ENCODE data around the gene PDGFC. TPM values are rescaled to one million over a fixed set of nuclear protein-coding genes. Genes with fewer than 3 reads are reported as not detected.

Gene PDGFC
- total RNA-seq, 1 donor from 2014 or later: 31.3 TPM

- Histone ChIP-seq H3K27ac (no peak overlapping the region), H3K4me3 (no peak overlapping the region), H3K36me3 (no peaks in the 10 kb centered on the region), H3K27me3 (no peaks in the 10 kb centered on the region), H3K9me3 (no peaks in the 10 kb centered on the region), H3K4me1 (peaks cover 29% of the 10 kb centered on the region)
- intact Hi-C loops (cut with DNase I): no loop called here
- peak; percentile 29 for ATAC-seq
- TF ChIP-seq CTCF (IDR thresholded peaks at IDR 0.05): no peak
- DNase-seq: peak; percentile 59
Measured at GRCh38 chr4:156774422-156774821, 197.2 kb downstream of the PDGFC start.

GRCh38 chr4:156773648-156774357, 197.8 kb downstream of the PDGFC start:
- Histone ChIP-seq H3K4me1 (peaks cover 23% of the 10 kb centered on the region), H3K27me3 (no peaks in the 10 kb centered on the region), H3K27ac (no peak overlapping the region), H3K9me3 (no peaks in the 10 kb centered on the region), H3K4me3 (no peak overlapping the region), H3K36me3 (no peaks in the 10 kb centered on the region)
- intact Hi-C loops (cut with DNase I): no loop called here
- no peak for DNase-seq
- no peak for ATAC-seq
- TF ChIP-seq CTCF (IDR thresholded peaks at IDR 0.05): no peak

- intact Hi-C loops (cut with DNase I): no loop called here
- no peaks in the 10 kb centered on the region for H3K27me3 ChIP-seq
- H3K4me3 ChIP-seq: peak overlapping the region; percentile 3
- H3K36me3 ChIP-seq: no peaks in the 10 kb centered on the region
- DNase-seq (no peak), ATAC-seq (peak; percentile 92)
- peak overlapping the region; percentile 39 for H3K27ac ChIP-seq
- H3K4me1 ChIP-seq: peaks cover 13% of the 10 kb centered on the region
- TF ChIP-seq CTCF (IDR thresholded peaks at IDR 0.05): no peak
- H3K9me3 ChIP-seq: no peaks in the 10 kb centered on the region
Measured at GRCh38 chr4:156771171-156771837, 200.3 kb downstream of the PDGFC start.

GRCh38 chr4:156770140-156770539, 201.5 kb downstream of the PDGFC start:
- no peak for ATAC-seq
- Histone ChIP-seq H3K27ac (no peak overlapping the region), H3K36me3 (no peaks in the 10 kb centered on the region)

GRCh38 chr4:156767911-156768415, 203.6 kb downstream of the PDGFC start:
- intact Hi-C loops (cut with DNase I): no loop called here
- H3K4me1 ChIP-seq: peaks cover 19% of the 10 kb centered on the region
- DNase-seq: no peak
- H3K36me3 ChIP-seq: no peaks in the 10 kb centered on the region
- no peak overlapping the region for H3K27ac ChIP-seq
- TF ChIP-seq CTCF (IDR thresholded peaks at IDR 0.05): no peak
- ATAC-seq: no peak
- no peak overlapping the region for H3K4me3 ChIP-seq
- H3K27me3 ChIP-seq: no peaks in the 10 kb centered on the region
- H3K9me3 ChIP-seq: no peaks in the 10 kb centered on the region

More at GRCh38 chr4:156770140-156770539, 201.5 kb downstream of the PDGFC start:
- H3K9me3 ChIP-seq: no peaks in the 10 kb centered on the region
- DNase-seq: no peak
- no peak overlapping the region for H3K4me3 ChIP-seq
- intact Hi-C loops (cut with DNase I): no loop called here
- H3K27me3 ChIP-seq: no peaks in the 10 kb centered on the region
- TF ChIP-seq CTCF (IDR thresholded peaks at IDR 0.05): no peak
- H3K4me1 ChIP-seq: peaks cover 13% of the 10 kb centered on the region
